A673 (cell line): ENCODE measurements around the gene CHSY3. TPM values are rescaled to one million over a fixed set of nuclear protein-coding genes. Genes with fewer than 3 reads are reported as not detected.

Source experiments
- BruUV-seq: library from RNA; stranded (reverse); fragments of 400-500 nt; replicated peaks from 2 replicates; lab custom pipeline; 2021; lab: Mats Ljungman, UMichigan
- CTCF ChIA-PET: fragments of 300-600 bp; sonication (Branson Sonifier 250); formaldehyde crosslinking; loops from one replicate; lab custom pipeline; 2022; ENCODE audit warnings: antibody characterized with exemption; lab: Charles Lee
- POLR2A ChIA-PET: fragments of 300-600 bp; sonication (Branson Sonifier 250); formaldehyde crosslinking; loops from one replicate; lab custom pipeline; 2022; ENCODE audit warnings: antibody characterized with exemption; ENCODE audit not compliant: low non-redundant PET; lab: Charles Lee
- DNase-seq: peaks from one replicate; pipeline ENCODE4 v3.0.0-alpha.2; 2015; ENCODE audit warnings: low spot score
- H3K27ac ChIP-seq: fragments of 200-600 bp; sonication (generic); 2 replicates; pipeline ENCODE4 v1.5.1; 2016; ENCODE audit warnings: mixed run types, low read depth, mild to moderate bottlenecking, mixed read lengths, antibody characterized with exemption, low read length; ENCODE audit not compliant: poor library complexity, severe bottlenecking
- H3K27me3 ChIP-seq: fragments of 200-600 bp; sonication (generic); replicated peaks from 2 replicates; pipeline ENCODE4 v1.6.1; 2017; ENCODE audit warnings: mixed run types, low read depth, mild to moderate bottlenecking, mixed read lengths, antibody characterized with exemption, low read length; ENCODE audit not compliant: insufficient read depth, poor library complexity
- H3K36me3 ChIP-seq: fragments of 200-600 bp; sonication (generic); 2 replicates; pipeline ENCODE4 v1.6.1; 2016; ENCODE audit warnings: mixed run types, mild to moderate bottlenecking, mixed read lengths, antibody characterized with exemption, low read length; ENCODE audit not compliant: insufficient read depth, poor library complexity, severe bottlenecking
- H3K4me1 ChIP-seq: fragments of 200-600 bp; sonication (generic); 2 replicates; pipeline ENCODE4 v1.6.1; 2017; ENCODE audit warnings: mixed run types, mild to moderate bottlenecking, mixed read lengths, antibody characterized with exemption, low read length; ENCODE audit not compliant: insufficient read depth, poor library complexity, severe bottlenecking
- H3K4me3 ChIP-seq: fragments of 200-600 bp; sonication (generic); 2 replicates; pipeline ENCODE4 v1.5.1; 2016; ENCODE audit warnings: low read depth, mixed run types, mild to moderate bottlenecking, mixed read lengths, low read length; ENCODE audit not compliant: poor library complexity, severe bottlenecking
- H3K9me3 ChIP-seq: fragments of 200-600 bp; sonication (generic); 2 replicates; pipeline ENCODE4 v1.6.1; 2016; ENCODE audit warnings: mixed run types, low read depth, mild to moderate bottlenecking, mixed read lengths, antibody characterized with exemption, low read length; ENCODE audit not compliant: poor library complexity, severe bottlenecking
- EZH2 ChIP-seq: fragments of 200-600 bp; sonication (generic); IDR thresholded peaks from 2 replicates; pipeline ENCODE4 v1.6.1; 2017; ENCODE audit warnings: borderline replicate concordance, low read depth, mild to moderate bottlenecking, mixed read lengths, antibody characterized with exemption, low read length; ENCODE audit not compliant: poor library complexity, severe bottlenecking
- intact Hi-C: fragments of 100-400 bp; cut with micrococcal nuclease; formaldehyde crosslinking; loops from one replicate; pipeline ENCODE4 v1.10.0; 2022; ENCODE audit not compliant: unreplicated experiment
- total RNA-seq: library from RNA; stranded (reverse); gene quantifications from 2 replicates; pipeline ENCODE4 v1.2.3, GENCODE V29; 2021
- TF ChIP-seq, protein P1 (sequence below): fragments of 300-800, 200-600 bp; sonication (generic); conservative IDR thresholded peaks from 2 replicates; pipeline ENCODE4 v1.5.1; 2017; ENCODE audit warnings: low read depth, mild to moderate bottlenecking, antibody characterized with exemption, low read length, moderate library complexity, mixed read lengths

CHSY3 gene
- total RNA-seq, 1 experiment from 2014 or later = not detected

DNA sequence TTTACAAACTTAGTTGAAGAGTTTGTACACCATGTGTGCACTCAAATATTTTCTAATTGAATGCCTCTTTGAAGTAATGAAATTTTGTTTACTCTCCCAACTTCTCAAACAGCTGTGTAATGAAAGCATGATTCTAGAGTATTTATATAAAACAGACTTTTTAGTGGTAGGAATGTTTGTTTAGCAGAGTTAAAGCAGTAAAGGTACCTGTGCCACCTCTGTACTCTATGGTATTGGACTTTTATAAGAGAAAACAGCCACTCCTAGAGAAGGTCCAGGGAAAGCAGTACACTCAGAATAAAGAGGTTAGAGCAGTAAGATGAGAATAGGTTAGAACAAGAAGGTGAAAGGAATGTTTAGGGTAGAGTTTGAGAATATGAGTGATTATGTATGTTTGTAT lies 163.1 kb downstream of the CHSY3 start:
- DNase-seq = no peak
- CTCF ChIA-PET = no interaction called here
- POLR2A ChIA-PET = no interaction called here
- H3K27me3 ChIP-seq = no peaks in the 10 kb centered on the region
- intact Hi-C loops = no loop called here
- BruUV-seq = no TSS peak
- H3K4me3 ChIP-seq = no peak overlapping the region
- no peak overlapping the region for H3K27ac ChIP-seq
- H3K4me1 ChIP-seq = no peaks in the 10 kb centered on the region
- H3K9me3 ChIP-seq = no peaks in the 10 kb centered on the region
- TF ChIP-seq EZH2 = no peak
- TF ChIP-seq, protein P1, sequence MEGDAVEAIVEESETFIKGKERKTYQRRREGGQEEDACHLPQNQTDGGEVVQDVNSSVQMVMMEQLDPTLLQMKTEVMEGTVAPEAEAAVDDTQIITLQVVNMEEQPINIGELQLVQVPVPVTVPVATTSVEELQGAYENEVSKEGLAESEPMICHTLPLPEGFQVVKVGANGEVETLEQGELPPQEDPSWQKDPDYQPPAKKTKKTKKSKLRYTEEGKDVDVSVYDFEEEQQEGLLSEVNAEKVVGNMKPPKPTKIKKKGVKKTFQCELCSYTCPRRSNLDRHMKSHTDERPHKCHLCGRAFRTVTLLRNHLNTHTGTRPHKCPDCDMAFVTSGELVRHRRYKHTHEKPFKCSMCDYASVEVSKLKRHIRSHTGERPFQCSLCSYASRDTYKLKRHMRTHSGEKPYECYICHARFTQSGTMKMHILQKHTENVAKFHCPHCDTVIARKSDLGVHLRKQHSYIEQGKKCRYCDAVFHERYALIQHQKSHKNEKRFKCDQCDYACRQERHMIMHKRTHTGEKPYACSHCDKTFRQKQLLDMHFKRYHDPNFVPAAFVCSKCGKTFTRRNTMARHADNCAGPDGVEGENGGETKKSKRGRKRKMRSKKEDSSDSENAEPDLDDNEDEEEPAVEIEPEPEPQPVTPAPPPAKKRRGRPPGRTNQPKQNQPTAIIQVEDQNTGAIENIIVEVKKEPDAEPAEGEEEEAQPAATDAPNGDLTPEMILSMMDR = no peak
- H3K36me3 ChIP-seq = no peaks in the 10 kb centered on the region

DNA sequence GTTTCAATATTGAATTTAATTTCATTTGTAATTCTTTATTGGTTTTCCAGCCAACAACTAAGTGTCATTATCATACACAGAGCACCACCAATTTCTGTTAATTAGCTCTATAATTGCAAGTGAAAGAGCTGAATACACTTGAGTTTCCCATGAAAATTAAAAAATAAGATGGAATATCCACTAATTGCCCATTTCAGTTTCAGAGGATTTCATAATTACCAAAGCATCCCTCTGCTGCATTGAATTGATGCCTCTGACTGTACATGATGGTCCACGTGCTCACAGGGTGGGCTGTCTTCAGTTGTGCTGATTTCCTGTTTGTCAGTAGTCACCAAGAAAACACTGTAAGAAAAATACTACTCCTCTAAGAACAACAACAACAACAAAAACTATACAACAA lies 163.8 kb downstream of the CHSY3 start:
- H3K9me3 ChIP-seq = no peaks in the 10 kb centered on the region
- no peak for TF ChIP-seq EZH2
- TF ChIP-seq, protein P1 = no peak
- intact Hi-C loops = no loop called here
- H3K36me3 ChIP-seq = no peaks in the 10 kb centered on the region
- H3K4me3 ChIP-seq = no peak overlapping the region
- BruUV-seq = no TSS peak
- no peak overlapping the region for H3K27ac ChIP-seq
- ChIA-PET CTCF (no interaction called here), POLR2A (no interaction called here)
- H3K4me1 ChIP-seq = no peaks in the 10 kb centered on the region
- no peak for DNase-seq
- no peaks in the 10 kb centered on the region for H3K27me3 ChIP-seq

DNA sequence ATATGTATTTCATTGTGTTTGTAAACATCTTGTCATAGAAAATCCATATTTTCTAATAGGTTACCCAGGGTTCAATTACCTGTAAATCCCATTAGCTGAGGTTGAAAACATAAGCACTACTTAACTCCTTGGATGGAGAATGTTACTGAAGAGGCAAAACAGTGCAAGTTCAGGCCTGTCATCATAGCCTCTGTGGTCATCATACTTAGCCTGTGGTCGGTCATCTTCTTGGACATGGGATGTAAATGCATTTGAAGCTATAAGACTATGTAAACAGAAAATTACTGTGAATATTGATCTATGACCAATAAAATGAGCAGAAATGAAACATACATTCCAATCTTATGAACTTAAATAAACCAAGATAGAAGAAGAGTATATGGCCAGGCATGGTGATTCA lies 164.7 kb downstream of the CHSY3 start:
- ChIA-PET POLR2A (no interaction called here), CTCF (no interaction called here)
- no TSS peak for BruUV-seq
- TF ChIP-seq, protein P1 = no peak
- TF ChIP-seq EZH2 = no peak
- no peaks in the 10 kb centered on the region for H3K36me3 ChIP-seq
- no peak overlapping the region for H3K4me3 ChIP-seq
- intact Hi-C loops = no loop called here
- H3K9me3 ChIP-seq = no peaks in the 10 kb centered on the region
- no peak for DNase-seq
- H3K27ac ChIP-seq = no peak overlapping the region
- no peaks in the 10 kb centered on the region for H3K4me1 ChIP-seq
- no peaks in the 10 kb centered on the region for H3K27me3 ChIP-seq
